ENCODE results near the gene NEUROG1.
A peak's percentile ranks its signal among the peaks of the same experiment; 100 is the strongest.

NEUROG1 gene

DNA sequence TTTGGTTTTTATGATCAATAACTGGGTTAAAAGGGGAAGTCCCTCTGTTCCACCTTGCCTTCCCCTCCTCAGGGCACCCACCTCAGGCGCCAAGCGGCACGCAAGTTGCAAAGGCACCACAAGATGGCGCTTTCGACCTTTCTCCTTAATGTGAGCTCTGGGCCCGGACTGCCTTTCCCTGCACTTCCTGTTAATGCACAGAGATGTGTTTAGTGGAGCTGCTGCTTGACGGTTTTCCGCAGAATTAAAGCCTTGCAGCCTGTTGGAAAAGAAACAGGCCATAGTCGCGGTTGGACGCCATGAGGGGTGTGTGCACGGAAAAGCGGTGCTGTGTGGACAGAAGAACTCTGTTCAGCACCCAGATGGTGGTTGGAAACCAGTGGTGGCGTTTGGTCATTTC, 25.1 kb upstream of the NEUROG1 start:
- H3K4me2 ChIP-seq (ENCODE audit: low read length) = peak overlapping the region; percentile 30
- H3K4me1 ChIP-seq (ENCODE audit: control insufficient read depth, insufficient read depth, low read length) = no peaks in the 10 kb centered on the region

DNA sequence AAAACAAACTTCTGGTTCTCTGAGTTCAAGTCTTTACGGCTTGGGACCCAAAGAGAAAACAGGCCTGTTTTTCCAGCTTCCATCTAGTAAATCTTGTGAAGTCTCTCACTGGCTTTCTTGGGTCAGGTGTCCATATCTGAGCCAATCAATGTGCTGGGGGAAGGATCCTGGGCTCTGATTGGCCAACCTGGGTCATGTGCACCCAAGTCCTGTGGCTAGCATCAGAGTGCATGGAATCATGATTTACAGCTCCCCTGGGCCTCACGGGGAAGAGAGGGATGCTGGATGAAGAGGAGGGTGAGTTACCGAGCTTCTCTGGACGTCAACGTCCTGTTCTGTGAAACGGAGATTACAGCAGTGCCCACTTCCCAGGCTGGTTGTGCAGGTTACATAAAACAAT, 23.6 kb upstream of the NEUROG1 start:
- Histone ChIP-seq H3K4me3 (ENCODE audit: low read length) (no peak overlapping the region), H3K36me3 (ENCODE audit: insufficient read depth, low read length) (no peaks in the 10 kb centered on the region), H3K4me2 (ENCODE audit: low read length) (no peak overlapping the region), H3K4me1 (ENCODE audit: control insufficient read depth, insufficient read depth, low read length) (no peaks in the 10 kb centered on the region), H3K9ac (ENCODE audit: low read depth, low read length) (no peak overlapping the region), H3K27me3 (ENCODE audit: control insufficient read depth, insufficient read depth, low read length) (peaks cover 51% of the 10 kb centered on the region), H3K9me3 (replicated peaks; ENCODE audit: low read length) (no peaks in the 10 kb centered on the region)

More for the DNA sequence above, 25.1 kb upstream of the NEUROG1 start:
- H3K9ac ChIP-seq (ENCODE audit: low read depth, low read length) = no peak overlapping the region
- H3K9me3 ChIP-seq (replicated peaks; ENCODE audit: low read length) = no peaks in the 10 kb centered on the region
- H3K36me3 ChIP-seq (ENCODE audit: insufficient read depth, low read length) = no peaks in the 10 kb centered on the region
- no peak overlapping the region for H3K4me3 ChIP-seq (ENCODE audit: low read length)
- peaks cover 58% of the 10 kb centered on the region for H3K27me3 ChIP-seq (ENCODE audit: control insufficient read depth, insufficient read depth, low read length)

DNA sequence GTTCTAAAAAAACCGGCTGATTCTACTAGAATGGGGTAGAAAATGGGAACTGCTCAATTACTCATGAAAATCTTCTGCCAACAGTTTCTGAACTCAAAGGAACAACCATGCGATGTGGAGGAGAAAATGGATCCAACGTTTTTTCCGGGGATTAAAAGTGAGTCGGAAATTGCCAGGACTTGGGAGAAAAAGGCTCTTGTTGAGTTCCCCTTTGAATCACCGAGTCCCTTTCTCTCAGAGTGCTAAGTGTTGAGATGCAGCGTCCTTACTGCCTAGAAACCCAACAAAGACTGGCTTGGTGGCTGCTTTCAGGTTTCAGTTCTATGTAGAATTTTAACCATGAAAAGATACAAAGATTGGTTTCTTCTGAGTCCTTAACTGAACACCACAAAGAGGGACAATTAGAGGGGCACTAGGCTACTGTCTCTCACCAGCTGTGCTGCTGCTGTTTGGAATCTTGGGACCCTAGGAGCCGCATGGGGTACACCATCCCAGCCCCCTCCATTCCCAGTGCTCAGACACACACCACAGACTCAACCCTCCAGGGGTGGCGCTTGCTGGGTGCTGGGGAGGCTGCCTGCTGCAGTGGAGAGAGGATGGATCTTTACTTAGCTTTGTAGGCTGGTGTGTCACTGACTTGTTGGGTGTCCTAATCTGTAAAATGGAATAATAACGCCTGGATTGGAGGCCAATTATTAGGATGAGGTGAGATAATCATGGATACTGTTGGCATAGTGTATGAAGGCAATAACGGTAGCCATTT, 21.5 kb upstream of the NEUROG1 start:
- Histone ChIP-seq H3K4me3 (ENCODE audit: low read length) (no peak overlapping the region), H3K36me3 (ENCODE audit: insufficient read depth, low read length) (no peaks in the 10 kb centered on the region), H3K4me2 (ENCODE audit: low read length) (no peak overlapping the region), H3K27me3 (ENCODE audit: control insufficient read depth, insufficient read depth, low read length) (peaks cover 52% of the 10 kb centered on the region), H3K4me1 (ENCODE audit: control insufficient read depth, insufficient read depth, low read length) (no peaks in the 10 kb centered on the region), H3K9me3 (replicated peaks; ENCODE audit: low read length) (no peaks in the 10 kb centered on the region), H3K9ac (ENCODE audit: low read depth, low read length) (no peak overlapping the region)

DNA sequence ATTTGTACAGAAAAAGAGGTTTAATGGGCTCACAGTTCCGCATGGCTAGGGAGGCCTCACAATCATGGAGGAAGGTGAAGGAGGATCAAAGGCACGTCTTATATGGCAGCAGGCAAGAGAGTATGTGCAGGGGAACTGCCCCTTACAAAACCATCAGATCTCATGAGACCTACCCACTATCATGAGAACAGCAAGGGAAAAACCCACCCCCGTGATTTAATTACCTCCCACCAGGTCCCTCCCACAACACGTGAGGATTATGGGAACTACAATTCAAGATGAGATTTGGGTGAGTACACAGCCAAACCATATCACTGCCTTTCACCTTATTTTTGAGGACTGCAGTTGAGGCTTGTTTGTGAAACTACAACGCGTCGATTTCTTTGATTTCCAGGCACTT, 20.9 kb upstream of the NEUROG1 start:
- Histone ChIP-seq H3K9me3 (replicated peaks; ENCODE audit: low read length) (no peaks in the 10 kb centered on the region), H3K36me3 (ENCODE audit: insufficient read depth, low read length) (no peaks in the 10 kb centered on the region), H3K9ac (ENCODE audit: low read depth, low read length) (no peak overlapping the region), H3K27me3 (ENCODE audit: control insufficient read depth, insufficient read depth, low read length) (peaks cover 51% of the 10 kb centered on the region), H3K4me2 (ENCODE audit: low read length) (no peak overlapping the region), H3K4me1 (ENCODE audit: control insufficient read depth, insufficient read depth, low read length) (no peaks in the 10 kb centered on the region), H3K4me3 (ENCODE audit: low read length) (no peak overlapping the region)

DNA sequence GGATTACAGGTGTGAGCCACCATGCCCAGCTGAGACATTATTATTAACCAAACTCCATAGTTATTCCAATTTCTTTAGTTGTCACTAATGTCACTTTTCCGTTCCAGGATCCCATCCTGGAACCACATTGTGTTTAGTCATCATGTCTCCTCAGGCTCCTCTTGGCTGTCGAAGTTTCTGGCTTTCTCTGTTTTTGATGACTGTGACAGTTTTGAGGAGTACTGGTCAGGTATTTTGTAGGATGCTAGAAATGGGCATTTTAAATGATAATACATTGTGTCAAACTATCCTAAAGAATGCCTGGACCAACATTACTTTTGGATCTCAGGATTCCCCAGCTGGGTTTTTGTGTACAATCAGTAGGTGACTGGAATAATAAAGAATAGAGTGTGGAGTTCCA, 19.8 kb upstream of the NEUROG1 start:
- Histone ChIP-seq H3K4me3 (ENCODE audit: low read length) (no peak overlapping the region), H3K9me3 (replicated peaks; ENCODE audit: low read length) (no peaks in the 10 kb centered on the region), H3K9ac (ENCODE audit: low read depth, low read length) (no peak overlapping the region), H3K4me1 (ENCODE audit: control insufficient read depth, insufficient read depth, low read length) (no peaks in the 10 kb centered on the region), H3K4me2 (ENCODE audit: low read length) (no peak overlapping the region), H3K36me3 (ENCODE audit: insufficient read depth, low read length) (no peaks in the 10 kb centered on the region), H3K27me3 (ENCODE audit: control insufficient read depth, insufficient read depth, low read length) (peaks cover 55% of the 10 kb centered on the region)

DNA sequence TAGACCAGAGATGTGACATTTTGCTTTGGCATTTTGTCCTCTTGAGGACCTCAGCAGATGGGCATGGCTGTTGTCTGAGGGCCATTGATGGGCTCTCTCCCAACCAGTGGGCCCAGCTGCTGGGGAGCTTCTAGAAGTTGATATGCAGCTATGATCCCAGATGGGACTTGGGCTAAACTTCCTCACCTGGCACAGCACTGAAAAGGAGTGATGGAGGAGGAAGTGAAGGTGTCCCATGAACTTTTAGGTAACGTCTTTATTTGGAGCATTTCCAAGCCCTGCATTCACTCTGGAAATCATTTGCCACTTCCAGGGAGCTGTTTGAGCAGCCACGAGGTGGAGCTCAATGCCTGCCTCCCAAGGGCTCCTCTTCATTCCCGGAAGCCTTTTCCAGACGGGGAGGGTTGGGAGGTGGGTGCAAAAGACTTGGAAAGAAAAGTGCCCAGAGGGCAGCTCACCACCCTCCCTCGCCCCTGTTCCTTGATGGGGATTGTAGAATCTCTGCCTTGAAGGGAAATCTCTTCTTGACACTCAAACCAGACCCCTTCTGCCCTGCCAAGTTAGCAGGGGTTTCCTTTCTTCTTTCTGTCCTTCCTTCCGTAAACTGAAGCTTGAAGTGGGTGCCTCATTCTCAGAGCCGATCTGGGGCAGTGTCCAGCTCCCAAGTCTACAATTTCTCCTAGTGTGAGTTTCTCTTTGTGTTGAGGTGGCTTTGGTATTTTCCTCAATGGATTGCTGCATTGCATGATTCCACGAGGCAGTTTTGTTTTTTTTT, 18.1 kb upstream of the NEUROG1 start:
- Histone ChIP-seq H3K4me3 (ENCODE audit: low read length) (no peak overlapping the region), H3K9ac (ENCODE audit: low read depth, low read length) (no peak overlapping the region)

DNA sequence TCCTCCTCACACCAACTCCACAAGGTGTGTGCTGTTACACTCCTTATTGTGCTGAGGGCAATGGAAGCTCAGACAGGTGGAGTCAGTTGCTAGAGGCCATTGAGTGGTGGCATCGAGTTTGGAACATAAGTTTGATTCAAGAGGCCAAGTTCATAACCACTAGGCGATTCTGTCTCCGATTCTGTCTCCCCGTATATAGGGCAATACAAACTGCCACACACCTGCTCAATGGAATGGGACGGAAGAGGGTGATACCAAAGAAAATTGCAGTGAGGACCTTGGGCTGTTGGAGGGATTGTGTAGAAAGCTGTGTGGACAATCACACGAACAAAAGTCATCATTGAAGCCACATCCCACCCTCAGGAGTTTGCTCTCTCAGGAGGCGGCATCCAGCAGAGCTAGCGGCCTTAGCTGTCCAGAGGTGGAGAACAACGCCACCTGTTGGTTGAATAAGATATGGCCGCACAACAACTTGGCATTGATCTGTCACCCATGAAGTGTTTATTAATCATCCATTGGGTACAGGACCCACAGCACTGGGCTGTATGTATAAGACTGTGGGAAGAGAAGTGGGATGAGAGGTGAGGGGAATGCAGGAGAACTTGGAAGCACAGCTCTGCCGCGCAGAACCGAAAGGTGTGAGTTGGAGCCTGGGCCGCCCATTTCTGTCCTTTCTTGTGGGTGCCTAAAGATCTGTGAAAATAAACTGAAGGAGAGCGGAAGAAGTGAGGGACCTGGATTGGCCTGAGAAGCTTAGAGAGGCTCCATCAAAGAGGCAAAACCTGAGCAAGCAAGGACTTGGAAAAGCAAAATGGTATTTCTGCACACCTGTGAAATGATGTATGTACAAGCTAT, 16.1 kb upstream of the NEUROG1 start:
- Histone ChIP-seq H3K4me3 (ENCODE audit: low read length) (no peak overlapping the region), H3K36me3 (ENCODE audit: insufficient read depth, low read length) (no peaks in the 10 kb centered on the region), H3K4me2 (ENCODE audit: low read length) (no peak overlapping the region), H3K9me3 (replicated peaks; ENCODE audit: low read length) (no peaks in the 10 kb centered on the region), H3K4me1 (ENCODE audit: control insufficient read depth, insufficient read depth, low read length) (no peaks in the 10 kb centered on the region), H3K9ac (ENCODE audit: low read depth, low read length) (no peak overlapping the region), H3K27me3 (ENCODE audit: control insufficient read depth, insufficient read depth, low read length) (peaks cover 58% of the 10 kb centered on the region)

More for the DNA sequence above, 18.1 kb upstream of the NEUROG1 start:
- H3K27me3 ChIP-seq (ENCODE audit: control insufficient read depth, insufficient read depth, low read length) = peaks cover 56% of the 10 kb centered on the region
- no peaks in the 10 kb centered on the region for H3K4me1 ChIP-seq (ENCODE audit: control insufficient read depth, insufficient read depth, low read length)
- H3K36me3 ChIP-seq (ENCODE audit: insufficient read depth, low read length) = no peaks in the 10 kb centered on the region
- no peak overlapping the region for H3K4me2 ChIP-seq (ENCODE audit: low read length)
- H3K9me3 ChIP-seq (replicated peaks; ENCODE audit: low read length) = no peaks in the 10 kb centered on the region

DNA sequence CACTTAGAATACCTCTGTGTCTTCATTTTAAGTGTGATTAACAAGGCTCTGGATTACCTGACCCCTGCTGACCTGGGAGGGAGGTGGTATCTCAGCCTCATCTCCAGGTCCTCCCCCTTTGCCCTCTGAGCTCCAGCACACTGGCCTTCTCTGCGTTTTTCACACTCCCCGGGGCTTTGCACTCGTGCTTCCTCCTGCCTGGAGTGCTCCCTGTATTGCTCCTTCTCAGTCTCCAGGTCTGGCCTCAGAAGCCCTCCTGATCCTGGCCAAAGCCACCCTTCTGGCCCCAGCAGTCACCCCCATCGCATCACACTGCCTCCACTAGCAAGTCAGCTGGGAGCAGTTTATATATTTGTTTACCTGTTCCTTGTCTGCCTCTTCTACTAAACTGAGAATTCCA, 13.6 kb upstream of the NEUROG1 start:
- no peak overlapping the region for H3K4me3 ChIP-seq (ENCODE audit: low read length)
- peaks cover 68% of the 10 kb centered on the region for H3K27me3 ChIP-seq (ENCODE audit: control insufficient read depth, insufficient read depth, low read length)
- no peaks in the 10 kb centered on the region for H3K9me3 ChIP-seq (replicated peaks; ENCODE audit: low read length)
- no peaks in the 10 kb centered on the region for H3K36me3 ChIP-seq (ENCODE audit: insufficient read depth, low read length)
- H3K4me1 ChIP-seq (ENCODE audit: control insufficient read depth, insufficient read depth, low read length) = peaks cover under 1% of the 10 kb centered on the region
- no peak overlapping the region for H3K4me2 ChIP-seq (ENCODE audit: low read length)
- no peak overlapping the region for H3K9ac ChIP-seq (ENCODE audit: low read depth, low read length)

DNA sequence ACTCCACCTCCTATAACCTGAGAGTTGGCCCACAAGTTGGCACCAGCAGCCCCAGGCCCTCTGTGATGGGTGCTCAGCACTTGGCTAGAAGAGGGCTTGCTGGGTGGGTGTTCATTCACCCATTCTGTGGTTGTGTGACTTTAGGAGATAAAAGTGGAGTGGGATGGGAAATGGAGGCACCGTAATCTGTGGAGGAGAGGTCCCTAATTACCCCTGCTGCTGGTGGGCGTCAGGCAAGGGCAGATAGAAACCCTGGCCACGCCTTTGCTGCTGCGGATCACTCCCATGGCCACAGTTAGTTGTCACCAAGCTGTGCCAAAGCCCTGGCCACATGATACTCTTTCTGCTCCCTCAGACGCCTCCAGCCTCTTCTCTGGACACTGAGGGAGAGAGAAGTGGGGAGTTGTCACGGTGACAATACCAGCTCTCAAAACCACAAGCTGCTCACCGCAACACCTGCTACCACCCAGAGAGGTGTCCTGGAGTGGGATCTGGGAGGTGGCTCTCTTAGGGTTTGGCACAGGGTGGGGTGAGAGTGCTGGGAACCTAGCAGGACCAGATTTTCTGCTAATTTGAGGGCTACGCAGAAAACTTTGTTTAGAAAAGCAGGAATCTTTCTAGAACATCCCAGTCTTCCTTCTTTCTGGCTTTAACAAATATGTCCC, 12.0 kb upstream of the NEUROG1 start:
- Histone ChIP-seq H3K36me3 (ENCODE audit: insufficient read depth, low read length) (no peaks in the 10 kb centered on the region), H3K4me2 (ENCODE audit: low read length) (no peak overlapping the region), H3K4me3 (ENCODE audit: low read length) (no peak overlapping the region), H3K27me3 (ENCODE audit: control insufficient read depth, insufficient read depth, low read length) (peaks cover 80% of the 10 kb centered on the region), H3K9me3 (replicated peaks; ENCODE audit: low read length) (no peaks in the 10 kb centered on the region), H3K9ac (ENCODE audit: low read depth, low read length) (no peak overlapping the region), H3K4me1 (ENCODE audit: control insufficient read depth, insufficient read depth, low read length) (peaks cover 10% of the 10 kb centered on the region)

DNA sequence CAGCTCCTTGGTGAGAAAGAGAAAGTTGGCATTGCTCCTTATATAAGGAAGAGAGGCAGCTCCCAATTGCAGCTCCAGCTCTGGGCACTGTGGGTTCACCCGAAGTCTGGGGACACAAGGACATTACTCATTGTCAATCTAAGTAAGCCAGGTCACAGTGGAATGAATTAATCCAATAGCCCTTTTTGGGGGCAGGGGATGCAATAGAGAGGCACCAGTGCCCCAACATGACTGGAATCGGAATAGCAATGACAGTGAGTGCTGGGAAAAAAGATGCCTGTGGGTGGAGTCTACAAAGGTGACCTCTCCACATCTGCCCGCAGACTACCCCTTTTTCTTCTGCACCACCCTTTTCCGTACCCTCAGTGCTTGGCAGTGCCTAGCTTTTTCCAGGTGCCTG, 11.1 kb upstream of the NEUROG1 start:
- peaks cover 10% of the 10 kb centered on the region for H3K4me1 ChIP-seq (ENCODE audit: control insufficient read depth, insufficient read depth, low read length)
- no peaks in the 10 kb centered on the region for H3K36me3 ChIP-seq (ENCODE audit: insufficient read depth, low read length)
- H3K27me3 ChIP-seq (ENCODE audit: control insufficient read depth, insufficient read depth, low read length) = peaks cover 88% of the 10 kb centered on the region
- H3K4me2 ChIP-seq (ENCODE audit: low read length) = no peak overlapping the region
- no peaks in the 10 kb centered on the region for H3K9me3 ChIP-seq (replicated peaks; ENCODE audit: low read length)
- H3K4me3 ChIP-seq (ENCODE audit: low read length) = no peak overlapping the region
- no peak overlapping the region for H3K9ac ChIP-seq (ENCODE audit: low read depth, low read length)

DNA sequence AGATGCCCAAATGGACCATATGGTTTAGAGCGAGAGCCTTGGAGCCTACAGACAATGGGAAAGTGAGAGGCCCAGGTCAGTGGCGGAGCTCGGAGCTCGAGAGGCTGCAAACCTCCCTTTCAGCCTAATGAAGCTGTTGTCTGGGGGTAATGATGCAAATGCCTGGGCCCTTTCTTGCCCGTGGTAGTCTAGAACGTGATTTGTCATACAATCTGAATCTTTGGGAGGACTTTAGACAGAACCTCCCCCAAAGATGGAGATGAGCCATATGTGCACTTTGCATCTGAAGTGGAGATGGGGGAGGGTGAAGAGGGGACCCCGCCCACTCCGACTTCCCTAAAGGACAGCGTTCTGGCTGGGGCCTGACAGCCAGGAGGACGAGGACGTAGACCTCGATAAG, 10.3 kb upstream of the NEUROG1 start:
- Histone ChIP-seq H3K36me3 (ENCODE audit: insufficient read depth, low read length) (no peaks in the 10 kb centered on the region), H3K4me2 (ENCODE audit: low read length) (no peak overlapping the region), H3K9me3 (replicated peaks; ENCODE audit: low read length) (no peaks in the 10 kb centered on the region), H3K9ac (ENCODE audit: low read depth, low read length) (no peak overlapping the region), H3K4me1 (ENCODE audit: control insufficient read depth, insufficient read depth, low read length) (peaks cover 10% of the 10 kb centered on the region), H3K27me3 (ENCODE audit: control insufficient read depth, insufficient read depth, low read length) (peaks cover 97% of the 10 kb centered on the region), H3K4me3 (ENCODE audit: low read length) (no peak overlapping the region)

Measured in skeletal muscle satellite cell (primary cell).